ENCODE measurements around the gene PARK7.

Gene PARK7

GRCh38 chr1:8025671-8026144, 64.2 kb downstream of the PARK7 start:
- DNase-seq = no peak

- peak; percentile 95 for DNase-seq
Measured at GRCh38 chr1:8026153-8026975, 64.9 kb downstream of the PARK7 start, which contains the start of gene ERRFI1. TSS of gene ERRFI1 (minus strand) at chr1:8026309. CDS start at chr1:8015619, 10,690 bp downstream.

GRCh38 chr1:8026976-8027747, 65.7 kb downstream of the PARK7 start:
- DNase-seq = no peak

DNA sequence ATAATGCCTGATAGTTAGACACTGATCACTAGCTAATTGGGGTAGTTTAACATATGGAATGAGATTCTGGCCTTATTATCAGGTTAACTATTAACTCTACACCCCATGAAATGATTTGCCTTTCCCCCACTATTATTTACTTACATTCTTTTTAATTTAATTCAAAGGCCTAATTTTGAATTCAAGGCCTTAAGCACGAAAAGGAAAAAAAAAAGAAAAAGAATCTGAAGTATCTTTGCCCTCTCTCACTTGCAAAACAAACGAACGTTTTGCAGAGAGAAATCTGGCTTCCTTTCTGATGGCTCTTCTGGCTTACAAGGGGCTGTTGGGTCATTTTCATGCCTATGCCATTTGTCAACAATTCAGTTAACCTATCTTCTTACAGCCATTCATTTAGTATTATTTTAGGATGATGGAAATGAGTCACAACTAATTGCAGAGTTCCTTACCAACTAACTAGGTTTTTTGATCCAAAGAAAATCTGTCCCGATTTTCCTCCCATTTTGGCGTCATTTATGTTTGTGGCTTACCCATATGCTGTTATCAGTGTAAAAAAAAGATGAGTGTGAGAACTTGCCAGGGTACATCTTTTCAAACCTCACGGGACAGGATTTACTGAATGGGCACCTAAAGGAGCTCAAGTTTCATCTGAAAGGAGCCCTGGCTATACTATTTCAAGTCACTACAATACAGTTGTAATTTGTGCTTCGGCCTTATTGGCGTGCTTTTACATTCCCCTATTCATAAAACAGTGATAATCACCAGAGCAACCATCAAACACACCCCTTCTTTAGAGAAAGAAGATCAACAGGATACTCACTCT, 66.4 kb downstream of the PARK7 start:
- no peak for DNase-seq

GRCh38 chr1:8028571-8028910, 67.0 kb downstream of the PARK7 start:
- no peak for DNase-seq

DNA sequence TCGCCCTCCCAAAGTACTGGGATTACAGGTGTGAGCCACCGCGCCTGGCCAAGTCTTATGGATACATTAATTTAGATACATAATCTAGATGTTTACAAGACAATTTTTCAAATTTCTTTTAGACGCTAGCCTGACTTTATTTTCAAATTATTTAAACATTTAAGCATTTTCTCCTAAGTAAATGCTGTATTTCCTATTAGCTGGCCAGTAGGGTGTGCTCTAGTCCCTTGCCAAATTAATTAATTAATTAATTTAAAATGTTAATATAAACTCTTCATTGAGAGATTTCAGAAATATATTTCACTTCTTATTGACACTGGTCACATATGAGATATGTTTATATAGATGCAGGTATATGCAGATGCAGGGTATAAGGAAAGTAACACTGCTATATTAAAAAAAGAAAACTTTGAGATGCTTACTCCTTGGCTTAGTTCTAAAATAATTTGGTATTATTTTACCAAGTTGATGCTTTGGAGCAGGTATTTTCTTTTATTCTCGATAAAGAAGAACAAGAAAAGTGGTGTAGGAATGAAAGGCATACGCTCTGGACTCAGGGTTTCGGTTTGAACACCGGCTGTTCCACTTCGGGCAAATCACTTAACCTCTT, 69.8 kb downstream of the PARK7 start:
- no peak for DNase-seq

DNA sequence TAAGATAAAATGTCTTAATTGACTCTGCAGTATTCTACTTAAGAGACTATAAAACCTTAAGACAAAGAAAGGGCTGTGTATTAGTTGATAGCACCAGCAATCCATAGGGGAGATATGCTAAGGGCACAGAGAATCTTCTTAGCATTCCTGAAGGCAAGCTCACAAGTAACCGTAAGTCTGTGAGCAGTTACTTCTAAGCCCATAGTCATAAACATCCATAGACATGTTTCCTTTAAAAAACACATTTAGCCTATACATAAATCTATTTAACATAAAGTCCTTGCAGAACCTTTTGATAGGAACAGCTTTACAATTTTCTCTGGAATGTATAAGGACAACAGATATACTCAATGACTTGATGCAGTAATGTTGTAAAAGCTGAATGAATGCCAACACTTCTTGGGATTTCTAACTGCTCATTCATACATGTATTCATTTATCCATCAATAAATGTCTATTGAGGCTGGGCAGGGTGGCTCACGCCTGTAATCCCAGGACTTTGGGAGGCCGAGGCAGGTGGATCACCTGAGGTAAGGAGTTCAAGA, 70.9 kb downstream of the PARK7 start:
- DNase-seq = no peak

GRCh38 chr1:8033322-8033721, 71.8 kb downstream of the PARK7 start:
- no peak for DNase-seq

All from activated effector memory CD4-positive, alpha-beta T cell treated with anti-CD3 and anti-CD28 coated beads, Interleukin-2, amount 50 U/mL, for 16 hours (primary cell).